Measurements from ENCODE around the gene ABCF2. TPM values are rescaled to one million over a fixed set of nuclear protein-coding genes. Genes with fewer than 3 reads are reported as not detected.
A peak's percentile ranks its signal among the peaks of the same experiment; 100 is the strongest.

ABCF2 gene
- total RNA-seq, 1 donor from 2014 or later = 35.8 TPM

DNA sequence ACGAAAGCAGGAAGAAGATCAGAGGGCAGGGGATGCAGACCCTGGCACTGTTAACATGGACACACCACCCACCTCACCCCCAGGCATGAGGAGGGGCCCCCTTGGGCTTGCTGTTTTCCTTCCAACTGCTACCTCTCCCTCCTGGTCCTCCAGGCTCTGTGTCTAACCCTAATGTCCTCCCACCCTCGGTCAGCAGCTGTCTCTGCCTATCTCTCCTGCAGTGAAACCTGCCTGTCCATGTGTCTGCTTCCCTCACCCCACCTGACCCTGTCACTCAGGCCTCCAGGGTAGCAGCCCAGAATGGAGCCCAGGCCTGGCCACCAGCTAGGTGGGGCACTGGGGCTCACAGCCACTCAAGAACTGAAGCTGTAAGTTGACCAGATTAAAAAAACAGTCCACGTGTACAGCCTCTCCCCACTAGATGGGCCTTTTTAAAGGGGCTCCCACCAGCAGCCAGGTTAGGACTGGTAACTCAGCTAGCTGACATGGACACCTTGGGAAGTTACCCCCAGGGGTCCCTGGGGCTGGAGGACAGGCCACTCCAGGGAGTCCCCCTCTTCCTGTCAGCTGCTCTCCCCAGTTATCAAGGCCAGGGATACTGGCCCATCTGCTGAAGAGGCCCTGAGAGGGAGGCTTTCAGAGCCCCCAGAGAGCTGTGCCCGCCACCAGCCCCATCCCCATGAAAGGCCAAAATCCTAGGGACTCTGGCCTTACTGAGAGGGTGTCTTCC, 20.0 kb upstream of the ABCF2 start:
- Mint-ChIP-seq H3K4me1 (ENCODE audit: low read depth) (peaks cover 64% of the 10 kb centered on the region), H3K4me3 (ENCODE audit: unreplicated experiment) (peak overlapping the region; percentile 99), H3K36me3 (ENCODE audit: low read depth) (peaks cover 4% of the 10 kb centered on the region), H3K9me3 (ENCODE audit: low read depth) (no peaks in the 10 kb centered on the region), H3K27ac (ENCODE audit: unreplicated experiment) (peak overlapping the region; percentile 100), H3K27me3 (ENCODE audit: low read depth) (no peaks in the 10 kb centered on the region)
- no peak for DNase-seq (ENCODE audit: low spot score)
- TF ChIP-seq, protein P1, sequence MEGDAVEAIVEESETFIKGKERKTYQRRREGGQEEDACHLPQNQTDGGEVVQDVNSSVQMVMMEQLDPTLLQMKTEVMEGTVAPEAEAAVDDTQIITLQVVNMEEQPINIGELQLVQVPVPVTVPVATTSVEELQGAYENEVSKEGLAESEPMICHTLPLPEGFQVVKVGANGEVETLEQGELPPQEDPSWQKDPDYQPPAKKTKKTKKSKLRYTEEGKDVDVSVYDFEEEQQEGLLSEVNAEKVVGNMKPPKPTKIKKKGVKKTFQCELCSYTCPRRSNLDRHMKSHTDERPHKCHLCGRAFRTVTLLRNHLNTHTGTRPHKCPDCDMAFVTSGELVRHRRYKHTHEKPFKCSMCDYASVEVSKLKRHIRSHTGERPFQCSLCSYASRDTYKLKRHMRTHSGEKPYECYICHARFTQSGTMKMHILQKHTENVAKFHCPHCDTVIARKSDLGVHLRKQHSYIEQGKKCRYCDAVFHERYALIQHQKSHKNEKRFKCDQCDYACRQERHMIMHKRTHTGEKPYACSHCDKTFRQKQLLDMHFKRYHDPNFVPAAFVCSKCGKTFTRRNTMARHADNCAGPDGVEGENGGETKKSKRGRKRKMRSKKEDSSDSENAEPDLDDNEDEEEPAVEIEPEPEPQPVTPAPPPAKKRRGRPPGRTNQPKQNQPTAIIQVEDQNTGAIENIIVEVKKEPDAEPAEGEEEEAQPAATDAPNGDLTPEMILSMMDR (IDR thresholded peaks at IDR 0.05) = no peak

DNA sequence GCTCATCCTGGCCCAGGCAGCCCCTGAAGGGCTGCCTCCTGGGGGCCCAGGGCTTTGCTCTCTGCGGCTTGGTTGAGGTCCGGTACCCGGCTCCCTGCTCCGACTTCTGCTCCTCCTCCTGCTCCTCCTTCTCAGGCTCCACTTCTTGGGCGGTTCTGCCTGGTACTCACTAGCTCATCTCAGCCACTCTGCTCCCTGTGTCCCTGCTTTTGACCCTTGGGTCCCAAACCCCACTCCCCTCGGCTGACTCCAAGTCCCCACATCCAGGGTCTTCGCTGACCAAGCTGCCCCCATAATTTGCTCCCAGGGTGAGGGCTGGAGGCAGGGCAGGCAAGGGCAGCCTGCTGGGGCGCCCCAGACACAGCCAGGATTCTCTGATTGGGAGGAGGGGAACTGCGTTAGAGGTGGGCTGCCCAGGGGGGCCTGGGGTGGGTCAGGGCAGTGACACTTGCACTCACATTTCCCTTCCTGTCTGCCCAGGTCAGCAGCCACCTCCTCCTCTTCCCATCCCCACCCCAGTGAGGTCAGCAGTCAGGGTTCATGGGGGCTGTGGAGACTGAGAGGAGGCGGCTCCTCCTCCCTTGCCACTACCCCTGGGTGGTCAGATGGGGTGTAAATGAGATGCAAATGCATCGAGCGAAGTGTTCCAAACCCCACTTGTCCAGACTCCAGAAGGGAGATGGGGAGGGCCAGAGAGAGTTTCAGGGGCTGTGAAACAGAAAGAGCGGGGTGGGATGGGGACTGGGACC, 19.3 kb upstream of the ABCF2 start:
- TF ChIP-seq, protein P1 (IDR thresholded peaks at IDR 0.05) = no peak
- Mint-ChIP-seq H3K4me1 (ENCODE audit: low read depth) (peaks cover 63% of the 10 kb centered on the region), H3K27me3 (ENCODE audit: low read depth) (no peaks in the 10 kb centered on the region), H3K4me3 (ENCODE audit: unreplicated experiment) (peak overlapping the region; percentile 99), H3K9me3 (ENCODE audit: low read depth) (no peaks in the 10 kb centered on the region), H3K27ac (ENCODE audit: unreplicated experiment) (peak overlapping the region; percentile 100), H3K36me3 (ENCODE audit: low read depth) (peaks cover 9% of the 10 kb centered on the region)
- DNase-seq (ENCODE audit: low spot score) = no peak

DNA sequence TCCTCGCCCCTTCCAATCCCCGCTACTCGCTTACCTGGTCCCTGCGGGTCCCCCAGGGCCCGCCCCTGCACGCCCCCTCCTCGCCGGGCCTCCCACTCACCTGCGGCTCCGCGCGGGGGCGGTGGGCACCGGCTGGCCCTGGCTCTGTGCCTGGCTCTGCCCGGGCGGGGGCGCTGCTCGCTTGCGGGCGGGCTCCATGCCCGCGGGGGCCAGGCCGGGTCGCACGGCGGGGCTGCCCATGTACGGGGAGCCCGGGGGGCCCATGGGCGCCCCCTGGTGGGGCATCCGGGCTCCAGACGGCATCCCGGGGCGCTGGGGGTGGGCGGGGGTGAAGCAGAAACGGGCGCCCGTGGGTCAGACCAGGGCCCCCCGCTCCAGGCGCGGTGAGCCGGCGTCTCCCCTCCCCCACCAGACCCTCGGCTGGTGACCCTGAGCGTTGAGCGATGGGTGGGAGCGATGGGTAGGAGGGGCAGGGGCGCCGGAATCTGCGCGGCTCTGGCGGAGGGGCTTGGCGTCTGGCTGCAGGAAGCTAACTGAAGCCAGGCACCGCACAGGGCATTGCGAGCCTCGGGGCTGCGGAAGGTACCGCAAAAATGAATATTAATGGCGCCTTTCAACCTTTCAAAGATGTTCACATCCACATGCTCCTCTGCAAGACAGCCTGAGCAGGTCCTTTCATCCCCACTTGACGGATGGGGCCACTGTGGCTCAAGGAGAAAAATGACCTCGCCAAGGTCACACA, 18.5 kb upstream of the ABCF2 start:
- no peak for DNase-seq (ENCODE audit: low spot score)
- TF ChIP-seq, protein P1 (IDR thresholded peaks at IDR 0.05) = peak; percentile 84
- no peaks in the 10 kb centered on the region for H3K9me3 Mint-ChIP-seq (ENCODE audit: low read depth)
- peaks cover 55% of the 10 kb centered on the region for H3K4me1 Mint-ChIP-seq (ENCODE audit: low read depth)
- H3K27me3 Mint-ChIP-seq (ENCODE audit: low read depth) = no peaks in the 10 kb centered on the region
- peak overlapping the region; percentile 99 for H3K4me3 Mint-ChIP-seq (ENCODE audit: unreplicated experiment)
- peak overlapping the region; percentile 100 for H3K27ac Mint-ChIP-seq (ENCODE audit: unreplicated experiment)
- H3K36me3 Mint-ChIP-seq (ENCODE audit: low read depth) = peaks cover 10% of the 10 kb centered on the region

DNA sequence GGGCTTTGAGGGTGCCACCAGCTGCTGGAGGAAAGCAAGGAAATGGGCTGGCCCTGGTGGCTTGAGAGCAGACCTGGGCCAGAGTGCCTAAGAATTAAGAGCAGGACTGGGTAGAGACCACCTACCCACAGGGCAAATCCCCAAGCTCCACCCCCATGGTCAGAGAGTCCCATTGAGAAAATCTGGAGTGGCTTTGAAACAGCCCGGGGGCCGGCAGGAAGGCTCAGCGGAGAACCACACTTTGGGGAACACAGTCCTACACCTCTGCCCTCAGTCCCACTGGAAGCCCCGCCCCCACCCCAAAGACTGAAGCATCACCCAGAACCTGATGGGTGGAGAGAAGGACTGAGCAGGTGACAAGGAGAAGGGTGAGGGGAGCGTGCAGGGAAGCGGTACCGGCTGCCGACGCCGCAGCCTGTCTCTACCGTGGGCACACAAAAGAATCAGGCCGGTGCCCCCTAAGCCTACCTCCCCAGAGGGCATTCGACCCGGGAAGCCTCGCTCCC, 17.9 kb upstream of the ABCF2 start:
- Mint-ChIP-seq H3K36me3 (ENCODE audit: low read depth) (peaks cover 15% of the 10 kb centered on the region), H3K27me3 (ENCODE audit: low read depth) (no peaks in the 10 kb centered on the region), H3K9me3 (ENCODE audit: low read depth) (no peaks in the 10 kb centered on the region), H3K4me3 (ENCODE audit: unreplicated experiment) (peak overlapping the region; percentile 49), H3K4me1 (ENCODE audit: low read depth) (peaks cover 54% of the 10 kb centered on the region), H3K27ac (ENCODE audit: unreplicated experiment) (no peak overlapping the region)
- DNase-seq (ENCODE audit: low spot score) = no peak
- TF ChIP-seq, protein P1 (IDR thresholded peaks at IDR 0.05) = no peak

Measured in chondrocyte (in vitro differentiated cells).